Measurements from ENCODE around the gene NXNL1. TPM values are rescaled to one million over a fixed set of nuclear protein-coding genes. Genes with fewer than 3 reads are reported as not detected.

NXNL1 gene
- total and polyA plus RNA-seq, 2 of the 4 experiments (the other 2 are of a cell fraction) = not detected

GRCh38 chr19:17436874-17437267 is 23.9 kb downstream of the NXNL1 start:
- dilution Hi-C loops (cut with HindIII; ENCODE audit: low sequenced_read_pairs, unreplicated experiment) (no loop called here), in situ Hi-C loops (cut with MboI; ENCODE audit: low sequenced_read_pairs) (no loop called here)
- H3K4me2 ChIP-seq (ENCODE audit: low read depth, low read length) = no peak overlapping the region

More at GRCh38 chr19:17436874-17437267, 23.9 kb downstream of the NXNL1 start:
- 50% methylated on average over 1 of the region's 7 CpGs; no CpG with 5 or more reads in 1 of the 2 experiments for WGBS, 2 experiments (ENCODE audit: extremely low coverage in 2 of 2, insufficient read length in 1 of 2)
- no peak overlapping the region for H2AK5ac ChIP-seq (ENCODE audit: low read depth, low read length)
- H3K23ac ChIP-seq (ENCODE audit: low read depth, low read length) = no peak overlapping the region
- no peak overlapping the region for H3K27ac ChIP-seq (ENCODE audit: insufficient read depth, low read length)
- no peak overlapping the region for H3K4ac ChIP-seq (ENCODE audit: low read depth, low read length)
- BruUV-seq (replicated peaks) = no TSS peak
- no peak overlapping the region for H3K9ac ChIP-seq (ENCODE audit: low read depth, low read length)
- no peak overlapping the region for H4K5ac ChIP-seq (ENCODE audit: low read depth, low read length)
- intact Hi-C loops (cut with micrococcal nuclease) = no loop called here
- no peak overlapping the region for H2BK120ac ChIP-seq (ENCODE audit: low read depth, low read length)
- no peak overlapping the region for H4K91ac ChIP-seq (ENCODE audit: insufficient read depth, low read depth, low read length)
- H3K18ac ChIP-seq (ENCODE audit: low read depth, low read length) = no peak overlapping the region
- no peaks in the 10 kb centered on the region for H3K4me1 ChIP-seq (ENCODE audit: control insufficient read depth, insufficient read depth, low read length)
- no peaks in the 10 kb centered on the region for H3K36me3 ChIP-seq (ENCODE audit: control insufficient read depth, insufficient read depth, low read length)
- H2BK15ac ChIP-seq (ENCODE audit: low read depth, low read length) = no peak overlapping the region
- POLR2A ChIA-PET (ENCODE audit: unreplicated experiment) = no interaction called here
- H3K9me3 ChIP-seq (ENCODE audit: control insufficient read depth, insufficient read depth, low read length) = peaks cover 2% of the 10 kb centered on the region; the same call in 1 of the 2 replicates
- no peak for ATAC-seq (ENCODE audit: low read depth)
- no peak for DNase-seq
- no peak overlapping the region for H4K8ac ChIP-seq (ENCODE audit: low read depth in 2 of 2, low read length in 2 of 2)
- H3K9me1 ChIP-seq (ENCODE audit: insufficient read depth, low read length) = no peaks in the 10 kb centered on the region
- no peaks in the 10 kb centered on the region for H3K27me3 ChIP-seq (ENCODE audit: control insufficient read depth, insufficient read depth, low read length)
- no peak overlapping the region for H3K4me3 ChIP-seq (ENCODE audit: insufficient read depth, low read depth, low read length)
- H2BK5ac ChIP-seq (ENCODE audit: low read depth, low read length, poor library complexity, severe bottlenecking) = no peak overlapping the region
- H4K20me1 ChIP-seq (ENCODE audit: insufficient read depth, low read length) = no peaks in the 10 kb centered on the region
- no peak overlapping the region for H2BK20ac ChIP-seq (ENCODE audit: low read depth, low read length)
- no peak overlapping the region for H2AK9ac ChIP-seq (replicated peaks; ENCODE audit: low read depth, low read length, poor library complexity)
- TF ChIP-seq SMC3 (IDR thresholded peaks at IDR 0.05; ENCODE audit: low read depth, low read length) (no peak), RAD21 (IDR thresholded peaks at IDR 0.05; ENCODE audit: low read length) (no peak), MAZ (IDR thresholded peaks at IDR 0.05; ENCODE audit: borderline replicate concordance, low read depth, low read length) (no peak), CHD1 (IDR thresholded peaks at IDR 0.05; ENCODE audit: low read depth, low read length) (no peak)
- TF ChIP-seq, protein P1, sequence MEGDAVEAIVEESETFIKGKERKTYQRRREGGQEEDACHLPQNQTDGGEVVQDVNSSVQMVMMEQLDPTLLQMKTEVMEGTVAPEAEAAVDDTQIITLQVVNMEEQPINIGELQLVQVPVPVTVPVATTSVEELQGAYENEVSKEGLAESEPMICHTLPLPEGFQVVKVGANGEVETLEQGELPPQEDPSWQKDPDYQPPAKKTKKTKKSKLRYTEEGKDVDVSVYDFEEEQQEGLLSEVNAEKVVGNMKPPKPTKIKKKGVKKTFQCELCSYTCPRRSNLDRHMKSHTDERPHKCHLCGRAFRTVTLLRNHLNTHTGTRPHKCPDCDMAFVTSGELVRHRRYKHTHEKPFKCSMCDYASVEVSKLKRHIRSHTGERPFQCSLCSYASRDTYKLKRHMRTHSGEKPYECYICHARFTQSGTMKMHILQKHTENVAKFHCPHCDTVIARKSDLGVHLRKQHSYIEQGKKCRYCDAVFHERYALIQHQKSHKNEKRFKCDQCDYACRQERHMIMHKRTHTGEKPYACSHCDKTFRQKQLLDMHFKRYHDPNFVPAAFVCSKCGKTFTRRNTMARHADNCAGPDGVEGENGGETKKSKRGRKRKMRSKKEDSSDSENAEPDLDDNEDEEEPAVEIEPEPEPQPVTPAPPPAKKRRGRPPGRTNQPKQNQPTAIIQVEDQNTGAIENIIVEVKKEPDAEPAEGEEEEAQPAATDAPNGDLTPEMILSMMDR (conservative IDR thresholded peaks at IDR 0.05; ENCODE audit: low read depth, low read length) = no peak
- CTCF ChIA-PET = no interaction called here
- no peaks in the 10 kb centered on the region for H3K79me1 ChIP-seq (ENCODE audit: low read depth in 1 of 2, low read length in 2 of 2)
- no peak overlapping the region for H3K56ac ChIP-seq (ENCODE audit: extremely low read depth, insufficient read depth, low read length)
- no peak overlapping the region for H3K14ac ChIP-seq (replicated peaks; ENCODE audit: low read depth, low read length)
- H2AFZ ChIP-seq (replicated peaks; ENCODE audit: low read length, poor library complexity) = no peak overlapping the region

Data from IMR-90 (cell line).